ENCODE data around the gene CACNA1E.

DNA sequence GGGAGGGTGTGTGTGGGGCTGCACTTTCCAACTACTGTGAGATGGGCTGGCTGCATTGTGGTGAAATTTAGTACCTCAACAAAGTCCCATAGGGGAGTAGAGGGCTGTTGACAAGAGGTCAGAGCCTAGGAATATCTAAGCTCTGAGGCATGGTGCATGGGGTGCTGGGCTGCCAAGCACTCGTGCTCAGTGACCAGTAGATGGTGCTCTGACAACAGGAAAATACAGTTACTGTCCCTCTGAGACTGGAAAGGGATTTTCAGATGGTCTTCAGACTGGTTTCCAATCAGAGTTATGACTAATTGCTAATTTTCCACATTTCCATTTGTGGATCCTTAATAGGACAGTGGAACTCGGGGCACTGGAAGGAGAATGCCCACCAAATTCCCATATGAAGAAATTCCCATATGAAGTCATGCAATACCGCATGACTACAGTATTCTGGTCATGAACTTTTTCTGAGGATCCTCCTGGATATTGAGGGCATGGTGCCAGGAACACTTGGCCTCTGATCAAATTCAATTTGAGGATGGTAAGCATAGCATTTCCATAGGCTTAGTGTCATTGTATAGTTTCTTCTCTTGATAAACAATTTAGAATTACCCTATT lies 4.1 kb upstream of the CACNA1E start:
- no peak for TF ChIP-seq POLR2AphosphoS5 (IDR thresholded peaks at IDR 0.05; ENCODE audit: low read depth, low read length)
- TF ChIP-seq POLR2A (IDR thresholded peaks at IDR 0.05; ENCODE audit: low read depth, low read length), result no peak
- no peak for TF ChIP-seq SPI1 (IDR thresholded peaks at IDR 0.05; ENCODE audit: low read depth, low read length)
- no peak for TF ChIP-seq TAF1 (IDR thresholded peaks at IDR 0.05; ENCODE audit: low read depth, low read length)
- no peak for TF ChIP-seq POU2F2 (IDR thresholded peaks at IDR 0.05; ENCODE audit: low read depth, low read length)
